HG03196 (cell line): ENCODE data around the gene NAT14.
"Not testable (repeated sequence)": the region's sequence is repeated elsewhere in the genome, so short reads cannot be mapped to it uniquely, and the experiment has no call there.

ENCODE experiments used
- ATAC-seq: cut with Tn5 transposase; IDR thresholded peaks from one replicate; pipeline ENCODE4 v1.9.1; 2021; ENCODE audit not compliant: unreplicated experiment

Gene NAT14

GRCh38 chr19:55486043-55486970 is 1.3 kb downstream of the NAT14 start:
- no peak for ATAC-seq

GRCh38 chr19:55486971-55487923 is 2.3 kb downstream of the NAT14 start:
- no peak for ATAC-seq

GRCh38 chr19:55487924-55488687 is 3.1 kb downstream of the NAT14 start, which contains the start of gene SSC5D:
SSC5D (plus strand) TSS chr19:55488436; CDS start chr19:55488590, 154 bp downstream.
- no peak for ATAC-seq

- ATAC-seq, result no peak
Observed at GRCh38 chr19:55488986-55489710, 4.2 kb downstream of the NAT14 start.

- ATAC-seq, result no peak
Observed at GRCh38 chr19:55489711-55490477, 4.9 kb downstream of the NAT14 start.

- no peak for ATAC-seq
Observed at GRCh38 chr19:55490478-55491432, 5.8 kb downstream of the NAT14 start.

GRCh38 chr19:55491546-55492360 is 6.8 kb downstream of the NAT14 start:
- no peak for ATAC-seq

GRCh38 chr19:55492362-55492944 is 7.5 kb downstream of the NAT14 start:
- no peak for ATAC-seq

- no peak for ATAC-seq
Observed at GRCh38 chr19:55493052-55493644, 8.2 kb downstream of the NAT14 start.

- no peak for ATAC-seq
Observed at GRCh38 chr19:55493645-55494171, 8.7 kb downstream of the NAT14 start.

- ATAC-seq, result no peak
Observed at GRCh38 chr19:55494172-55494761, 9.3 kb downstream of the NAT14 start.

GRCh38 chr19:55495646-55496349 is 10.8 kb downstream of the NAT14 start:
- ATAC-seq, result no peak

GRCh38 chr19:55496820-55497219 is 11.8 kb downstream of the NAT14 start:
- ATAC-seq, result not testable (repeated sequence)

GRCh38 chr19:55497763-55498162 is 12.8 kb downstream of the NAT14 start:
- no peak for ATAC-seq

- ATAC-seq, result no peak
Observed at GRCh38 chr19:55498246-55498840, 13.4 kb downstream of the NAT14 start.
